Measurements from ENCODE around the gene MATR3.

Gene MATR3

DNA sequence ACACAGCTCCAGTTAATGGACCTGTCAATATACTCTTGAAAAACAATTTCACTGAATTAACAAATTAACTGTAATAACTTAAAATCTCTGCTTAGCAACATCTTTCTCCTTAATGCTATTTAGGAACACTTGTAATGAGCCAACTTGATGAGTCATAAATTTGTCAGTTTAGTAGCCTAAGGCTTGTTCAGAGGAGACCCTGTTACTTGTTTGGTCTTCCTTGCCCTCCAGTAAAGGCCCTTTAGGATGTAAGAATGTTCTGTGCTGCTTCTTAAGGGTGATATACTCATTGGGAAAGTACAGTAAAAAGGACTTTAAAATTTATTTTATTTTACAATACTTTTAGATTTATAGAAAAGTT, 11.4 kb upstream of the MATR3 start:
- H3K4me1 ChIP-seq (ENCODE audit: control insufficient read depth, insufficient read depth, low read length), result peaks cover under 1% of the 10 kb centered on the region
- no peaks in the 10 kb centered on the region for H3K27me3 ChIP-seq (ENCODE audit: control insufficient read depth, insufficient read depth, low read length, poor library complexity, severe bottlenecking)
- no peak overlapping the region for H3K27ac ChIP-seq (ENCODE audit: insufficient read depth, low read depth, low read length, poor library complexity, severe bottlenecking)
- H3K9me3 ChIP-seq (ENCODE audit: control insufficient read depth, low read length), result no peaks in the 10 kb centered on the region
- H3K36me3 ChIP-seq (ENCODE audit: control insufficient read depth, insufficient read depth, low read length), result peaks cover 28% of the 10 kb centered on the region
- no peak overlapping the region for H3K4me3 ChIP-seq (ENCODE audit: insufficient read depth, low read depth, low read length)

DNA sequence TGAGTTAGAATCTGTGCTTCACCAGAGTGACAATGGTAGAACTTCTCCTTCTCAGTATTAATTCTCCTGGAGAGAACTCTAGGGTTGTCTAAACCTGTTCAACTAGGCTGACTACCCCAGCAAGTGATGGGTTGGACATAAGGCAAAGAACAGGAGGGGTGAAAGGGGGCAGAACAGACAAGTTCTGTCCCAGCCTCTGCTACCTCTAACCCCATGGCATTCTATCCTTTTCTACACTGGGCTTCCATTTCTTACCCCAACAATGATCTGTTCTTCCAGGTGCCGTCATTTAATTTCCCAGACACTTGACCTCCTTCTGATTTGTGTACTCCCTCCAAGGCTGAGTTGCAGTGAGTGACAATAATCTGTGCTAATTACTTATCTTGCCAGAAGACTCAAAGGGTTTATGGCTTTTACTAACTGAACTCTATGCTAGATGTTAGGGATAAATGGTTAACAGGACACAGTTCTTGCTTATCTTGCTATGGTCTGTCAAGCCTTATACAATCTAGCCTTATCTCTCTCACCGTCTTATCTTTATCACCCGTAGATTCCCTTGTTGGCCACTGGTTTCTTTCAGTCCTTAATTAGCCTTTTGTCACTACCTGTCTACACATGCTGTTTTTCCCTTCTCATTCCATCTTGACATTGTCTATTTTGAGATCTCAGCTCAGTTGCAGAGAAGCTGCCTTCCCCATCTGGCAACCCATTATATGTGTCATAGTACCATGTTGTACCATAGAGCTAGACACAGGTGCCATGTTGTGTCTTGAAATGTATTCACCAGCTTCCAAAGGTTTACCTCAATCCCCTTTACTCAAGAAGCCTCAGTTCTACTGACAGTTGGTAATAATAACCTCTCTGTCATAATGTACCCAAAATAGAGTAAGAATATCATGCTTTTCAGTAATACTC, 10.0 kb upstream of the MATR3 start:
- Histone ChIP-seq H3K36me3 (ENCODE audit: control insufficient read depth, insufficient read depth, low read length) (peaks cover 28% of the 10 kb centered on the region), H3K27me3 (ENCODE audit: control insufficient read depth, insufficient read depth, low read length, poor library complexity, severe bottlenecking) (no peaks in the 10 kb centered on the region), H3K4me3 (ENCODE audit: insufficient read depth, low read depth, low read length) (no peak overlapping the region), H3K9me3 (ENCODE audit: control insufficient read depth, low read length) (no peaks in the 10 kb centered on the region), H3K27ac (ENCODE audit: insufficient read depth, low read depth, low read length, poor library complexity, severe bottlenecking) (no peak overlapping the region), H3K4me1 (ENCODE audit: control insufficient read depth, insufficient read depth, low read length) (no peaks in the 10 kb centered on the region)
- 44 to 50% methylated on average over 2 of the region's 3 CpGs for WGBS, 2 experiments

DNA sequence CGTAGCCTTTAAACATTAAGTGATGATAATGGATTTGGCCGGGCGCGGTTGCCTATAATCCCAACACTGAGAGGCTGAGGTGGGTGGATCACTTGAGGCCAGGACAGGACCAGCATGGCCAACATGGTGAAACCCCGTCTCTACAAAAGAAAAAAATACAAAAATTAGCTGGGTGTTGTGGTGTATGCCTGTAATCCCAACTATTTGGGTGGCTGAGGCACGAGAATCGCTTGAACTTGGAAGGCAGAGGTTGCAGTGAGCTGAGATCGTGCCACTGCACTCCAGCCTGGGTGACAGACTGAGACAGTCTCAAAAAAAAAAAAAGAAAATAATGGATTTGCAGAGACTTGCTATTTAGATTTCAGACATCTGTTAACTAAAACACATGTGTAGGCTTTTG, 9.2 kb upstream of the MATR3 start:
- H3K9me3 ChIP-seq (ENCODE audit: control insufficient read depth, low read length), result no peaks in the 10 kb centered on the region
- no peak overlapping the region for H3K27ac ChIP-seq (ENCODE audit: insufficient read depth, low read depth, low read length, poor library complexity, severe bottlenecking)
- peaks cover 24% of the 10 kb centered on the region for H3K36me3 ChIP-seq (ENCODE audit: control insufficient read depth, insufficient read depth, low read length)
- WGBS, 2 experiments, result 94% methylated on average over 8 of the region's 8 CpGs
- no peaks in the 10 kb centered on the region for H3K4me1 ChIP-seq (ENCODE audit: control insufficient read depth, insufficient read depth, low read length)
- no peaks in the 10 kb centered on the region for H3K27me3 ChIP-seq (ENCODE audit: control insufficient read depth, insufficient read depth, low read length, poor library complexity, severe bottlenecking)
- H3K4me3 ChIP-seq (ENCODE audit: insufficient read depth, low read depth, low read length), result no peak overlapping the region

DNA sequence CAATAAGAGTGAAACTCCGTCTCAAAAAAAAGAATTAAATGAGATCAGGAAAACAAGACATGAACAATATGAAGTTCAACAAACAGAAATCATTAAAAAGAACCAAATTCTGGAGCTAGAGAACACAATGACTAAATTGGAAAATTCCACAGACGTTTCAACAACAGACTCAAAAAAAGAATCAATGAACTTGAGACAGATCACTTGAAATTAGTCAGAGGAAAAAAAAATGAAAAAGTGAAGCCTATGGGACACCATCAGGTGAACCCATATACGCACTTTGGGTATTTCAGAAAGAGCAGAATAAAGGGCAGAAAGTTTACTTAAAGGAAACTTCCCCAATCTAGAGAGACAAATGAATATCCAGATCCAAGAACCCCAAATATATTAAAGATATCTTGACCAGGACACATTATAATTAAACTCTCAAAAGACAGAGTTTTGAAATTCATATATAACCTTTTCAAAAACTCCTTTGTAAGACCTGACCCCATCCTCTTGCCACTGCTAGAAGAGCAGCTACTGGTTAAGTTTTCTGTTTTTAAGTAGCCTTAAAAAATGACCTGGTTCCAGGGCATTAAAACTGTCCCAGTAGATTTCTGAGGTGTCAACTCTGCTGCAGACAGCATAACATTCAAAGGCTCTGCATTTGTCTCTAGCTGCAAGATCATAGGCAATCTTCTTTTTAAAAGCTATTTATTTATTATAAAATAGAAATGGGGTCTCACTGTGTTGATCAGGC, 7.7 kb upstream of the MATR3 start:
- WGBS, 2 experiments, result 87 to 93% methylated on average over 3 of the region's 3 CpGs
- no peaks in the 10 kb centered on the region for H3K9me3 ChIP-seq (ENCODE audit: control insufficient read depth, low read length)
- no peaks in the 10 kb centered on the region for H3K27me3 ChIP-seq (ENCODE audit: control insufficient read depth, insufficient read depth, low read length, poor library complexity, severe bottlenecking)
- peaks cover 24% of the 10 kb centered on the region for H3K36me3 ChIP-seq (ENCODE audit: control insufficient read depth, insufficient read depth, low read length)
- no peaks in the 10 kb centered on the region for H3K4me1 ChIP-seq (ENCODE audit: control insufficient read depth, insufficient read depth, low read length)
- no peak overlapping the region for H3K4me3 ChIP-seq (ENCODE audit: insufficient read depth, low read depth, low read length)
- no peak overlapping the region for H3K27ac ChIP-seq (ENCODE audit: insufficient read depth, low read depth, low read length, poor library complexity, severe bottlenecking)

DNA sequence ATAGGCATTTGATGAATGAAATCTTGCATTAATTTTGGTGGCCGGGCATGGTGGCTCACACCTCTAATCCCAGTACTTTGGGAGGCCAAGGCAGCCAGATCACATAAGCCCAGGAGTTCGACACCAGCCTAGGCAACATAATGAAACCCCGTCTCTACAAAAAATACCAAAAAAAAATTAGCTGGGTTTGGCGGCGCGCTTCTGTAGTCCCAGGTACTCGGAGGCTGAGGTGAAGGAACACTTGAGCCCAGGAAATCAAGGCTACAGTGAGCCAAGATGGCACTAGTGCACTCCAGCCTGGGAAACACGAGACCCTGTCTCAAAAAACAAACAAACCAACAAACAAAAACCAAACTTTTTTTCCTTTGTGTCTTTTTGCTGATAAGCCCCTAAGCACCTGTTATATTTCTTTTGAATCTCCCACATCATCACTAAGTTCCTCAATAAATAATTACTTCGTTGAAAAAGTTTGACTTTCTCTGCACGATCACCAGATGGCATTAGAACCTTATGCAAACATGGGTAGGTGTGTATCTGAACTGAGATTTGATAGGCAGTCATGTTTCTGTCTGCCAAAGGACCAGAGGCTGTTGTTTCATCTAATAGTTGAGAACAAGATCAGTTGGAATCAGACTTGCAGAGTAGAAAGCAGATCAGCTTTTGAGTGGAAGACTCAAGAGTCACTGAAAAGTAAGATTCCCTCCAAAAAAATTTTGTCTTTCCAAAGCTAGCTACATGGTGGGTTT, 5.5 kb upstream of the MATR3 start:
- Histone ChIP-seq H3K4me1 (ENCODE audit: control insufficient read depth, insufficient read depth, low read length) (no peaks in the 10 kb centered on the region), H3K4me3 (ENCODE audit: insufficient read depth, low read depth, low read length) (no peak overlapping the region), H3K27me3 (ENCODE audit: control insufficient read depth, insufficient read depth, low read length, poor library complexity, severe bottlenecking) (no peaks in the 10 kb centered on the region), H3K9me3 (ENCODE audit: control insufficient read depth, low read length) (no peaks in the 10 kb centered on the region), H3K36me3 (ENCODE audit: control insufficient read depth, insufficient read depth, low read length) (peaks cover 20% of the 10 kb centered on the region), H3K27ac (ENCODE audit: insufficient read depth, low read depth, low read length, poor library complexity, severe bottlenecking) (no peak overlapping the region)
- 90 to 91% methylated on average over 10 of the region's 10 CpGs for WGBS, 2 experiments

DNA sequence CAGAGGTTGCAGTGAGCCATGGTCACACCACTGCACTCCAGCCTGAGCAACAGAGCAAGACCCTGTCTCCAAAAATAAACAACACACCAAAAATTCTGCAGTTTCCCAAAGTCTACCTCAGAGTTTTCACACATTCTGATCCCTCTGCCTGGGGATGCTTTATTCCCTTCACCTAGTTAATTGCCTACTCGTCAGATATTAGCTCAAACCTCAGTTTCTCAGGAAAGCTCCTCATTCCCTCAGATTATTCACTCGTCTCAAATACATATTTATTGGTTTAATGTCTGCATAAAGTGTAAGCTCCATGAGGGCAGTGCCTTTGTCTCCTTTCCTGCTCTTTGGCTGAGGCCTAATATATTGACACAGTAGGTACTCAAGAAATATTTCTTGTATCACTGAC, 2.5 kb upstream of the MATR3 start:
- Histone ChIP-seq H3K27me3 (ENCODE audit: control insufficient read depth, insufficient read depth, low read length, poor library complexity, severe bottlenecking) (no peaks in the 10 kb centered on the region), H3K9me3 (ENCODE audit: control insufficient read depth, low read length) (no peaks in the 10 kb centered on the region), H3K36me3 (ENCODE audit: control insufficient read depth, insufficient read depth, low read length) (peaks cover 3% of the 10 kb centered on the region), H3K4me1 (ENCODE audit: control insufficient read depth, insufficient read depth, low read length) (no peaks in the 10 kb centered on the region), H3K4me3 (ENCODE audit: insufficient read depth, low read depth, low read length) (no peak overlapping the region), H3K27ac (ENCODE audit: insufficient read depth, low read depth, low read length, poor library complexity, severe bottlenecking) (no peak overlapping the region)
- 96 to 100% methylated on average over 2 of the region's 2 CpGs for WGBS, 2 experiments

DNA sequence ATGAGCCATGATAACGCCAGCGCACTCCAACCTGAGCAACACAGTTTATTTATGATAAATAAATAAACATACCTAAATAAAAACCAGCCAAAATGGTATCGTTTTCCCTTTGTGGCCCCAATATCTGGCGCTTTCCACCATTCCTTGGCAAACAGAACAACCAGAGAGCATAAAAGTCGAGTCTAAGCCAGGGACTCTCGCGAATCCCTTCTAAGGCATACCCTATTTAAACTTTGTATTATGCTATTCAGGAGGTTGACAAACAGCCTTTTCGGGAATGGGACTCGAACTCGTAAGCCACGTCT, 386 bp upstream of the MATR3 start:
- Histone ChIP-seq H3K4me1 (ENCODE audit: control insufficient read depth, insufficient read depth, low read length) (peaks cover 5% of the 10 kb centered on the region), H3K4me3 (ENCODE audit: insufficient read depth, low read depth, low read length) (peak overlapping the region; percentile 94), H3K27me3 (ENCODE audit: control insufficient read depth, insufficient read depth, low read length, poor library complexity, severe bottlenecking) (no peaks in the 10 kb centered on the region), H3K36me3 (ENCODE audit: control insufficient read depth, insufficient read depth, low read length) (no peaks in the 10 kb centered on the region), H3K9me3 (ENCODE audit: control insufficient read depth, low read length) (no peaks in the 10 kb centered on the region), H3K27ac (ENCODE audit: insufficient read depth, low read depth, low read length, poor library complexity, severe bottlenecking) (peak overlapping the region; percentile 65)
- WGBS, 2 experiments, result 42 to 51% methylated on average over 9 to 11 of the region's 11 CpGs

DNA sequence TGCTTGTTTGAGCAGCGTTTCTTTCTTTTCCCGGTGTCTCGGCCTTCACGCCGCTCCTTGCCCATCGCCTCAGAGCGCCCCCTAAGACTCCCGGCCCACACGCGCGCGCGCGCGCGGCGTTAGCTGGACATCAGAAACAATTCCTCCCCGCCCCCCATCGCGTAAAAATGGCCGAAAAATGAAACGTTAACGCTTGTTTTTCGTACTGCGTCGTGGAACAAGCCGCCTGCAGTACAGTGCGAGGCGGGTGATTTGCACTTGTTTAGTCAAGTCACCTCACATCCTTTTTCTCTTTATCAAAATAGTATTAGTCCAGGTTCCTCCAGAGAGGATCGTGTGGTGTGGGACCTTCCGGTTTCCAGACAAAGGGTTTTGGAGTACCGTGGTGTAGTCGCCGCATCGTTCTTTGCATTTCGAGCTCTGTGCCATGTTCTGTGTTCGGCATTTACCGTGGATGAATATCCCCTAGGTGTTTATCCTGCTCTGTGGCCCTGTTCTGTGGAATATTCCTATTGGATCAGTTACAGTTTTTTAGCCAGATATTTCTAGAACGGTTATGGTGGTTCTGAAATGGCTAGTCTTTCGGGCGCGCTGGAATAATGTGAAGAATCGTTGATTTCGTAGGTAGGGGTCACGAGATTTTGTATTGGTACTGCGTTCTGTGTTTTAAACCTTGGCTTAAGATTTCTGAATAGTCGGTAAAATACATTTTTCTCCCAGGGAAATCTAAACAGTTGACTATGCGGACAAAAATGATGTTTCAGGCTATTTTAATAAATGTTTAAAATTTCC, 1.0 kb downstream of the MATR3 start:
- H3K9me3 ChIP-seq (ENCODE audit: control insufficient read depth, low read length), result no peaks in the 10 kb centered on the region
- H3K36me3 ChIP-seq (ENCODE audit: control insufficient read depth, insufficient read depth, low read length), result no peaks in the 10 kb centered on the region
- H3K4me1 ChIP-seq (ENCODE audit: control insufficient read depth, insufficient read depth, low read length), result peaks cover 5% of the 10 kb centered on the region
- H3K27ac ChIP-seq (ENCODE audit: insufficient read depth, low read depth, low read length, poor library complexity, severe bottlenecking), result peak overlapping the region; percentile 99
- no peaks in the 10 kb centered on the region for H3K27me3 ChIP-seq (ENCODE audit: control insufficient read depth, insufficient read depth, low read length, poor library complexity, severe bottlenecking)
- peak overlapping the region; percentile 94 for H3K4me3 ChIP-seq (ENCODE audit: insufficient read depth, low read depth, low read length)
- 0% methylated on average over 46 to 48 of the region's 48 CpGs for WGBS, 2 experiments

DNA sequence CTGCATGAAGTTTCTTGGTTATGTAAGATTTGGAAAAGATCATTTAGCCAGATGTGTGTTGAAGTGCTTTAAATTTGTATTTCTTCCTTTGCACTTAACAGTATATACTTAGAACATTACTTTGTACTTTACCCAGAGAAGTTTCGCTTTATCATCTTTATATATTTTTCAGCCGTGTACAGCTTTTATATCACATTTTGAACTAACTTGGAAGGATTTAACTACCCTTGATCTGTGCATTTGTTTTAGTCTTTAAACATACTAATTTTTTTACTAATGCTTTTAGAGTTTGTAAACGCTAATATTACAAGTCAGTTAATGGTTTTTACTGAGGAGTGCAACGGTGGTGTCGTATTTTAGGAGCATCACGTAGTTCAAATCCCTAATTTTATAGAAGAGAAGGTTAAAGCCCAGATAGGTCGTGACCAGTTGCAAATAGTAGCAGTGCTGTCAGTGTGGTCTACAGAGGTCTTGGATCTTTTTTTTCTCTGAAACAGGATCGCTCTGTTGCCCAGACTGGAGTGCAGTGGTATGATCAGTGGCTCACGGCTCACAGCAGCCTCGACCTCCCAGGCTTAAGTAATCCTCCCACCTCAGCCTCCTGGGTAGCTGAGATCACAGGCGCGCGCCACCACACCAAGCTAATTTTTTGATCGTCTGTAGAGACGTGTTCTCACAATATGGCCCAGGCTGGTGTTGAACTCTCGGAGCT, 2.0 kb downstream of the MATR3 start:
- Histone ChIP-seq H3K27ac (ENCODE audit: insufficient read depth, low read depth, low read length, poor library complexity, severe bottlenecking) (peak overlapping the region; percentile 99), H3K9me3 (ENCODE audit: control insufficient read depth, low read length) (no peaks in the 10 kb centered on the region), H3K4me3 (ENCODE audit: insufficient read depth, low read depth, low read length) (peak overlapping the region; percentile 94), H3K4me1 (ENCODE audit: control insufficient read depth, insufficient read depth, low read length) (peaks cover 5% of the 10 kb centered on the region), H3K36me3 (ENCODE audit: control insufficient read depth, insufficient read depth, low read length) (no peaks in the 10 kb centered on the region), H3K27me3 (ENCODE audit: control insufficient read depth, insufficient read depth, low read length, poor library complexity, severe bottlenecking) (no peaks in the 10 kb centered on the region)
- WGBS, 2 experiments, result 62 to 63% methylated on average over 16 of the region's 16 CpGs

Measured in ectodermal cell (in vitro differentiated cells).